Superior temporal gyrus (tissue), 1 donor: ENCODE results near the gene PLCL1.

Experiments
- DNase-seq: peaks from one replicate; pipeline ENCODE4 v3.0.0-alpha.2; 2016; ENCODE audit errors: extremely low spot score

Gene PLCL1

GRCh38 chr2:197857476-197858107 lies 53.2 kb downstream of the PLCL1 start:
- DNase-seq, result no peak

GRCh38 chr2:197858607-197859140 lies 54.3 kb downstream of the PLCL1 start:
- no peak for DNase-seq

GRCh38 chr2:197862246-197862955 lies 58.0 kb downstream of the PLCL1 start:
- no peak for DNase-seq

- DNase-seq, result no peak
Observed at GRCh38 chr2:197863744-197864143, 59.4 kb downstream of the PLCL1 start.

GRCh38 chr2:197866455-197866854 lies 62.1 kb downstream of the PLCL1 start:
- DNase-seq, result no peak

- no peak for DNase-seq
Observed at GRCh38 chr2:197867033-197867432, 62.6 kb downstream of the PLCL1 start.

GRCh38 chr2:197867624-197868023 lies 63.2 kb downstream of the PLCL1 start:
- no peak for DNase-seq

GRCh38 chr2:197868206-197868605 lies 63.8 kb downstream of the PLCL1 start:
- DNase-seq, result no peak

- DNase-seq, result no peak
Observed at GRCh38 chr2:197869041-197869440, 64.6 kb downstream of the PLCL1 start.

- no peak for DNase-seq
Observed at GRCh38 chr2:197869501-197870111, 65.2 kb downstream of the PLCL1 start.

- DNase-seq, result no peak
Observed at GRCh38 chr2:197870137-197870536, 65.7 kb downstream of the PLCL1 start.

- DNase-seq, result no peak
Observed at GRCh38 chr2:197871780-197872456, 67.5 kb downstream of the PLCL1 start.

- DNase-seq, result peak; percentile 80
Observed at GRCh38 chr2:197873293-197873701, 68.9 kb downstream of the PLCL1 start.

GRCh38 chr2:197875763-197876162 lies 71.4 kb downstream of the PLCL1 start:
- DNase-seq, result peak; percentile 49

GRCh38 chr2:197876524-197876923 lies 72.1 kb downstream of the PLCL1 start:
- no peak for DNase-seq

GRCh38 chr2:197877038-197877437 lies 72.6 kb downstream of the PLCL1 start:
- DNase-seq, result no peak

GRCh38 chr2:197878792-197879191 lies 74.4 kb downstream of the PLCL1 start:
- no peak for DNase-seq

GRCh38 chr2:197879812-197880408 lies 75.5 kb downstream of the PLCL1 start:
- DNase-seq, result no peak

GRCh38 chr2:197883354-197884032 lies 79.1 kb downstream of the PLCL1 start:
- no peak for DNase-seq

GRCh38 chr2:197884252-197884651 lies 79.9 kb downstream of the PLCL1 start:
- no peak for DNase-seq

GRCh38 chr2:197885126-197885525 lies 80.7 kb downstream of the PLCL1 start:
- DNase-seq, result no peak
